AG20443 (cell line): ENCODE data around the gene MAGEA12.
"Not testable (repeated sequence)": the region's sequence is repeated elsewhere in the genome, so short reads cannot be mapped to it uniquely, and the experiment has no call there.

Source experiments
- DNase-seq: peaks from one replicate; pipeline ENCODE4 v3.0.0; 2012; ENCODE audit warnings: low spot score, mixed read lengths

The MAGEA12 gene

GRCh38 chrX:152761582-152761981 lies 28.0 kb downstream of the MAGEA12 start:
- DNase-seq = not testable (repeated sequence)

GRCh38 chrX:152766562-152766961 lies 33.0 kb downstream of the MAGEA12 start:
- not testable (repeated sequence) for DNase-seq

GRCh38 chrX:152769549-152770289 lies 36.2 kb downstream of the MAGEA12 start, which contains the start of gene MAGEA6:
MAGEA6 (minus strand) TSS chrX:152769689; CDS start chrX:152767650, 2,039 bp downstream.
- not testable (repeated sequence) for DNase-seq

- DNase-seq = not testable (repeated sequence)
These were observed 53.5 kb downstream of the MAGEA12 start for GRCh38 chrX:152787062-152787461.
